CD4-positive, alpha-beta T cell treated with Interleukin-4 for 4 hours (primary cell): ENCODE measurements around the gene NDUFS7.

Experiments
- DNase-seq: peaks from one replicate; pipeline ENCODE4 v3.0.0-alpha.2; 2020

NDUFS7 gene

GRCh38 chr19:1401889-1402217 lies 18.1 kb downstream of the NDUFS7 start:
- no peak for DNase-seq

GRCh38 chr19:1402411-1403070 lies 18.8 kb downstream of the NDUFS7 start:
- DNase-seq = no peak

GRCh38 chr19:1406774-1407527 lies 23.2 kb downstream of the NDUFS7 start:
- peak; percentile 99 for DNase-seq

- DNase-seq = peak; percentile 15
These were observed 24.0 kb downstream of the NDUFS7 start, which contains the start of gene DAZAP1 for GRCh38 chr19:1407528-1408299. Gene DAZAP1 (plus strand): TSS chr19:1407586. CDS start chr19:1407774, 188 bp downstream.

- peak; percentile 66 for DNase-seq
These were observed 24.8 kb downstream of the NDUFS7 start for GRCh38 chr19:1408300-1409203.

GRCh38 chr19:1409204-1410005 lies 25.7 kb downstream of the NDUFS7 start:
- DNase-seq = no peak

GRCh38 chr19:1410136-1410786 lies 26.6 kb downstream of the NDUFS7 start:
- DNase-seq = no peak

- DNase-seq = no peak
These were observed 27.1 kb downstream of the NDUFS7 start for GRCh38 chr19:1410789-1411188.

GRCh38 chr19:1411255-1412191 lies 27.8 kb downstream of the NDUFS7 start:
- DNase-seq = peak; percentile 27

GRCh38 chr19:1412323-1412923 lies 28.7 kb downstream of the NDUFS7 start:
- no peak for DNase-seq

GRCh38 chr19:1412995-1413800 lies 29.5 kb downstream of the NDUFS7 start:
- no peak for DNase-seq

- no peak for DNase-seq
These were observed 32.5 kb downstream of the NDUFS7 start for GRCh38 chr19:1416014-1416841.

GRCh38 chr19:1417145-1417544 lies 33.4 kb downstream of the NDUFS7 start:
- DNase-seq = no peak

- DNase-seq = no peak
These were observed 34.2 kb downstream of the NDUFS7 start for GRCh38 chr19:1417681-1418495.

- no peak for DNase-seq
These were observed 34.7 kb downstream of the NDUFS7 start for GRCh38 chr19:1418496-1418775.

- no peak for DNase-seq
These were observed 35.4 kb downstream of the NDUFS7 start for GRCh38 chr19:1418951-1419738.
